CD14-positive monocyte (primary cell): Measurements from ENCODE around the gene CTTNBP2. TPM values are rescaled to one million over a fixed set of nuclear protein-coding genes. Genes with fewer than 3 reads are reported as not detected.

ENCODE experiments used
- DNase-seq, 3 donors: peaks; one replicate each; pipeline ENCODE4 v3.0.0-alpha.2; 2011 to 2022
- H2AFZ ChIP-seq: 2 replicates; pipeline ENCODE4 v1.6.0; 2012; ENCODE audit warnings: mild to moderate bottlenecking, low read depth, low read length, inconsistent platforms; ENCODE audit not compliant: insufficient read depth, poor library complexity, severe bottlenecking
- H3K27ac ChIP-seq, 2 donors: 1 replicate in 1 of 2; 2 replicates in 1 of 2; pipeline ENCODE4 v1.5.1; 2012 to 2013; ENCODE audit warnings: low read length in 2 of 2, control low read depth in 1 of 2, inconsistent platforms in 1 of 2, low read depth in 1 of 2, mild to moderate bottlenecking in 1 of 2
- H3K27me3 ChIP-seq, 2 donors: one replicate each; pipeline versions ENCODE4 v1.6.0 to v1.6.1; 2011 to 2013; ENCODE audit warnings: low read length in 2 of 2; ENCODE audit not compliant: control insufficient read depth in 2 of 2, insufficient read depth in 2 of 2
- H3K36me3 ChIP-seq, 2 donors: replicated peaks in 1 of 2; 1 replicate in 1 of 2; 2 replicates in 1 of 2; pipeline versions ENCODE4 v1.5.1 to v1.6.1; 2012 to 2013; ENCODE audit warnings: low read length in 2 of 2, control low read depth in 1 of 2, inconsistent platforms in 1 of 2, mild to moderate bottlenecking in 1 of 2; ENCODE audit not compliant: insufficient read depth in 2 of 2, control insufficient read depth in 1 of 2
- H3K4me1 ChIP-seq, 2 donors: 1 replicate in 1 of 2; 2 replicates in 1 of 2; pipeline versions ENCODE4 v1.5.1 to v1.6.1; 2012 to 2013; ENCODE audit warnings: low read length in 2 of 2, control low read depth in 1 of 2, inconsistent platforms in 1 of 2, mild to moderate bottlenecking in 1 of 2, moderate library complexity in 1 of 2; ENCODE audit not compliant: insufficient read depth in 2 of 2, control insufficient read depth in 1 of 2
- H3K4me2 ChIP-seq: replicated peaks from 2 replicates; pipeline ENCODE3; 2012; ENCODE audit warnings: low read length, moderate library complexity, mild to moderate bottlenecking; ENCODE audit not compliant: poor library complexity, severe bottlenecking; ENCODE audit errors: extremely low read depth
- H3K4me3 ChIP-seq, 3 experiments: fragments of 200-600 bp in 1 of 3; sonication (generic) in 1 of 3; replicated peaks in 1 of 3; 1 replicate in 2 of 3; 2 replicates in 1 of 3; pipeline ENCODE4 v1.5.1; 2011 to 2013; ENCODE audit warnings: low read length in 3 of 3, mild to moderate bottlenecking in 3 of 3, control low read depth in 2 of 3, low read depth in 2 of 3, inconsistent platforms in 1 of 3, moderate library complexity in 1 of 3
- H3K79me2 ChIP-seq: 2 replicates; pipeline ENCODE4 v1.6.0; 2012; ENCODE audit warnings: mild to moderate bottlenecking, control low read depth, inconsistent platforms, low read length, moderate library complexity; ENCODE audit not compliant: insufficient read depth
- H3K9ac ChIP-seq: 2 replicates; pipeline ENCODE4 v1.6.0; 2017; ENCODE audit warnings: low read length, mild to moderate bottlenecking; ENCODE audit not compliant: insufficient read depth, poor library complexity, severe bottlenecking
- H3K9me3 ChIP-seq, 2 donors: replicated peaks in 1 of 2; 1 replicate in 1 of 2; 2 replicates in 1 of 2; pipeline versions ENCODE4 v1.5.1 to v1.6.1; 2012 to 2013; ENCODE audit warnings: low read length in 2 of 2, control low read depth in 1 of 2; ENCODE audit not compliant: control insufficient read depth in 1 of 2, insufficient read depth in 1 of 2
- H4K20me1 ChIP-seq: 2 replicates; pipeline ENCODE4 v1.6.0; 2012; ENCODE audit warnings: mild to moderate bottlenecking, low read length, control low read depth, moderate library complexity; ENCODE audit not compliant: insufficient read depth
- H3K27ac Mint-ChIP-seq, 7 donors: one replicate each; pipeline ENCODE4 v1.8.0; 2020; ENCODE audit warnings: mild to moderate bottlenecking in 7 of 7, mixed read lengths in 7 of 7, moderate library complexity in 6 of 7, inconsistent platforms in 2 of 7
- H3K27me3 Mint-ChIP-seq, 3 donors: one replicate each; pipeline ENCODE4 v1.8.0; 2021 to 2022; ENCODE audit warnings: low read depth in 3 of 3, mild to moderate bottlenecking in 3 of 3, mixed read lengths in 3 of 3, moderate library complexity in 3 of 3, inconsistent platforms in 1 of 3
- H3K36me3 Mint-ChIP-seq, 2 donors: one replicate each; pipeline ENCODE4 v1.8.0; 2020; ENCODE audit warnings: mixed read lengths in 2 of 2, inconsistent platforms in 1 of 2, mild to moderate bottlenecking in 1 of 2
- H3K4me1 Mint-ChIP-seq: one replicate; pipeline ENCODE4 v1.8.0; 2020; ENCODE audit warnings: mild to moderate bottlenecking, mixed read lengths
- H3K4me3 Mint-ChIP-seq, 2 donors: one replicate each; pipeline ENCODE4 v1.8.0; 2020; ENCODE audit warnings: mild to moderate bottlenecking in 2 of 2, mixed read lengths in 2 of 2, moderate library complexity in 1 of 2
- H3K9me3 Mint-ChIP-seq, 7 donors: one replicate each; pipeline ENCODE4 v1.8.0; 2020 to 2022; ENCODE audit warnings: mixed read lengths in 7 of 7, mild to moderate bottlenecking in 6 of 7, moderate library complexity in 6 of 7, inconsistent platforms in 2 of 7
- CTCF ChIP-seq: fragments of 200-600 bp; IDR thresholded peaks from one replicate; pipeline ENCODE4 v1.8.0; 2022; ENCODE audit warnings: antibody characterized with exemption, mild to moderate bottlenecking
- WGBS: methylation state at CpG from one replicate; pipeline ENCODE4 v1.1.5; 2013; ENCODE audit warnings: missing lambda C conversion rate; ENCODE audit not compliant: insufficient coverage; 5-methylcytosine and 5-hydroxymethylcytosine counted together
- intact Hi-C, 2 donors: fragments of 100-400 bp; cut with micrococcal nuclease; formaldehyde crosslinking; loops; one replicate each; pipeline versions ENCODE4 v1.15.0 to v1.15.1; 2023
- polyA plus RNA-seq, 3 donors: library from polyadenylated mRNA; depleted of rRNA in 1 of 3; unstranded in 2 of 3; stranded (reverse) in 1 of 3; fragments of 300-500 nt in 2 of 3; fragments of >200 nt in 1 of 3; fragmentation: Illumina TruSeq in 2 of 3; gene quantifications; 1 replicate in 2 of 3; 2 replicates in 1 of 3; pipeline ENCODE4 v1.2.3, GENCODE V29; 2012 to 2021

Gene CTTNBP2
- polyA plus RNA-seq, 3 donors, result 0.38 to 1.4 TPM; not detected in 1

- no CpG with 5 or more reads among the region's 1 CpG for WGBS
- H3K79me2 ChIP-seq, result no peaks in the 10 kb centered on the region
Measured at GRCh38 chr7:117666031-117666430, 207.2 kb downstream of the CTTNBP2 start.

GRCh38 chr7:117665368-117665767 lies 207.9 kb downstream of the CTTNBP2 start:
- no peak for DNase-seq
- Histone ChIP-seq H3K36me3 (no peaks in the 10 kb centered on the region), H3K9ac (no peak overlapping the region), H3K27ac (no peak overlapping the region), H4K20me1 (no peaks in the 10 kb centered on the region), H3K4me3 (no peak overlapping the region), H3K27me3 (no peaks in the 10 kb centered on the region), H3K79me2 (no peaks in the 10 kb centered on the region), H3K4me2 (no peak overlapping the region), H2AFZ (no peak overlapping the region), H3K9me3 (no peaks in the 10 kb centered on the region), H3K4me1 (no peaks in the 10 kb centered on the region)
- peaks cover 0 to 1% (median 0%) of the 10 kb centered on the region in 7 donors for H3K9me3 Mint-ChIP-seq
- H3K4me1 Mint-ChIP-seq, result no peaks in the 10 kb centered on the region
- intact Hi-C loops, result no loop called here
- H3K27me3 Mint-ChIP-seq, result peaks cover 0 to 2% (median 1%) of the 10 kb centered on the region in 3 donors
- no peak for TF ChIP-seq CTCF
- no peak overlapping the region for H3K27ac Mint-ChIP-seq
- H3K4me3 Mint-ChIP-seq, result no peak overlapping the region
- H3K36me3 Mint-ChIP-seq, result no peaks in the 10 kb centered on the region

More at GRCh38 chr7:117666031-117666430, 207.2 kb downstream of the CTTNBP2 start:
- no peak overlapping the region for H3K4me3 ChIP-seq
- no peak overlapping the region for H3K4me3 Mint-ChIP-seq
- no peaks in the 10 kb centered on the region for H3K4me1 Mint-ChIP-seq
- no peak overlapping the region for H3K9ac ChIP-seq
- H3K27ac ChIP-seq, result no peak overlapping the region
- no peak overlapping the region for H2AFZ ChIP-seq
- no peak overlapping the region for H3K27ac Mint-ChIP-seq
- no peaks in the 10 kb centered on the region for H3K36me3 Mint-ChIP-seq
- H3K36me3 ChIP-seq, result no peaks in the 10 kb centered on the region
- H3K4me1 ChIP-seq, result no peaks in the 10 kb centered on the region
- peaks cover 0 to 2% (median 1%) of the 10 kb centered on the region in 3 donors for H3K27me3 Mint-ChIP-seq
- no peaks in the 10 kb centered on the region for H4K20me1 ChIP-seq
- no peak for TF ChIP-seq CTCF
- intact Hi-C loops, result no loop called here
- no peaks in the 10 kb centered on the region for H3K9me3 ChIP-seq
- H3K4me2 ChIP-seq, result no peak overlapping the region
- no peak for DNase-seq
- peaks cover 0 to 1% (median 0%) of the 10 kb centered on the region in 7 donors for H3K9me3 Mint-ChIP-seq
- H3K27me3 ChIP-seq, result no peaks in the 10 kb centered on the region
